T-helper 22 cell (primary cell): ENCODE measurements around the gene ZC3H18.

ENCODE experiments used
- DNase-seq: peaks from one replicate; pipeline ENCODE4 v3.0.0-alpha.2; 2020; ENCODE audit warnings: low read depth

The ZC3H18 gene

DNA sequence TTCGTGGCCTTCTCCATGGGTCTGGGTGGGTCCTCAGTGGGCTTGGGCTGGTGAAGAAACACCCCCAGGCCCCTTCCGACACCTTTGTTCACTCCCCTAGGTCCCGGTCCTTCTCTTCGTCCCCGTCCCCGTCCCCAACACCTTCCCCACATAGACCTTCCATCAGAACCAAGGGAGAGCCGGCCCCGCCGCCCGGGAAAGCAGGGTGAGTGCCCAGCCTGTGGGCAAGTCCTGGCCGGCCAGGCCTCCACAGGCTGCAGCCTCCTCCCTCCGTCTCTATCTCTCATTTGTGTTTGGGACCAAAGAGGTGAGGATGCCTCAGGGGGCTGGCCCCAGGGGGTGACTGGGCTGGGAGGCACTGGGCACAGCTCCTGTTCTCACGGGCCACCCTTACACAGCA lies 53.7 kb downstream of the ZC3H18 start:
- DNase-seq, result no peak

DNA sequence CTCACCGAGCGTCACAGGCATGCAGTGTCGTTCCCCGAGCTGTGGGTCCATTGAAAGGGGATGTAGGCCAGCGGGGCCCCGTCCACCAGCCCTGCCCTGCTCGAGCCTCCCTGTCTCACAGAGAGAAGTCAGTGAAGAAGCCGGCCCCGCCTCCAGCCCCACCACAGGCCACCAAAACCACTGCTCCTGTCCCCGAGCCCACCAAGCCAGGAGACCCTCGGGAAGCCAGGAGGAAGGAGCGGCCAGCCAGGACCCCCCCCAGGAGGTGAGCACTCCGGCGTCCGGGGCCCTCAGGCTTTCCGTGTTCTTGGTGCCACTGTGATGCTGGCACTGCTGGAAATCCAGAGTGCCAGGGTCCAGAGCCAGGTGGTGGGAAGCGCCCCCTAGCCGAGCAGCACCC lies 54.3 kb downstream of the ZC3H18 start:
- no peak for DNase-seq

DNA sequence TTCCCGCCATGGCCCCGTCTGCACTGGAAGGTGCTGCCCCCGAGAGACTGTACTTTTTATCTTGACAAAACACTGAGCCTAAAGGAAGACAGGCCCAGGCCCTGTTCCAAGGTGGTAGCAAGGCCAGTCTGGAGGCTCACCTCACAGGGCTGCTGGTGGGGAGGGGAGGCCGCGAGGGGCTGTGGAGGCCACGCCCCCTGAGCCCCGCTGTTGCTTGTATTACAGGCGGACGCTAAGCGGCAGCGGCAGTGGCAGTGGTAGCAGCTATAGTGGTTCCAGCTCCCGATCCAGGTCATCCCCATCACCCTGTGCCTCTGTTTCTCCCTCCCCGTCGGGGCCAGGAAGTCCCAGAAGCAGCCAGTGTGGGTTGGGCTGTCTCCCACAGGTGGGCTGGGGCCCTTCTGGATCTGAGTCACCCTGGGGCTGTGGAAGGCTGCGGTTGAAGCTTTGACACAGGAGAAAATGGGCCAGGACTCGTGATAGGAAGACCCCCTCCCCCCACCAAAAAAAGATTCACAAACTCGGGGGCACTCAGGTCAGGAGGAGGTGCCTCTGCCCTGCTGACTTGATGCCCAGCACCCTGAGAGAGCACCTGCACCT lies 54.9 kb downstream of the ZC3H18 start:
- peak; percentile 20 for DNase-seq

DNA sequence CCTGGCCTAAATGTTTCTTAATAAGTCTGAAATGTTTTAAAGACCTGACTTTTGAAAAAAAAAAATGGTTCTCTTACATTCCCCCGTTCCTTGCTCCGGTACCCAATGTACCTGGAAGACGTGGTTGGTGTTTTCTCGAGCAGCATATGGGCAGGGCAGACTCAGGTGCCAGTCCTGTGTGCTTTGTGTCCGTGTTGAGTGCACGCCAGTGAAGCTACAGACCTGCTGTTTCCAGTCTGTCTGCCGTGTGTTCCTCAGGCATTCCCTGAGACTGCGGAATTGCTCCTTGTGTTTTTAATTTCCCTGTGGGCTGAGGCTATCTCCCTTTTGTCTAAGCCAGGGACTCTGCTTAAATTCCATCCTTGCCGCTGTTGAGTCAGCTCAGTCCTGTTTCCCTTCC lies 56.4 kb downstream of the ZC3H18 start:
- no peak for DNase-seq

DNA sequence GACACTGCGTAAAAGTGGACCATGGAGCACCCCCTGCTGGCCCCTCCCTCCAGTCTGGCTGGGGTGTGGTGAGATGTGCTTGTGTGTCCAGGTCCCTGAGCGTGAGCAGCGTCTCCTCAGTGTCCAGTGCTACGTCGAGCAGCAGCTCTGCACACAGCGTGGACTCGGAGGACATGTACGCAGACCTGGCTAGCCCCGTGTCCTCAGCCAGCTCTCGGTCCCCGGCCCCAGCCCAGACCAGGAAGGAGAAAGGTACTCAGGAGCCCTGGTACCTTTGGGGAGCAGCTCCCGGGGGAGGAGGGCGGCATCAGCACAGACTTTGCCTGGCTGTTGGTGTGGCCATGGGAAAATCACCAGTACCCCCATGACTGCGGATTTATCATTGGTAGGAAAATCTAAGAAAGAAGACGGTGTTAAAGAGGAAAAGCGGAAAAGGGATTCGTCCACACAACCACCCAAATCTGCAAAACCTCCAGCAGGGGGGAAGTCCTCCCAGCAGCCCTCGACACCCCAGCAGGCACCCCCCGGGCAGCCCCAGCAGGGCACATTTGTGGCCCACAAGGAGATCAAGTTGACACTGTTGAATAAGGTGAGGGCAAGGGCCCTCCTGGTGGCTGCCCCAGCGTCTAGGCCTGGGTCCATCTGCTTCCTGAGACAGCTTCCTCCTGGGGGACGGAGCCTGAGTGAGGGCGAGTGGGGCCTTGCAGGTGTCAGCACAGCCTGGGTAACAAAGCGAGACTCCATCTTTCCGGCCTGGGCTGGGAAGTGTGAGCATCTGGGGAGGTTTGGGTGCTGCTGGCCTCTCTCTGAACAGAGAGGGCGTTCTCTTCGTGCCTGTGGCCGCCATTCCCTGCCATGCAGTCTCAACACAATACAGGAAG lies 57.6 kb downstream of the ZC3H18 start:
- DNase-seq, result no peak

DNA sequence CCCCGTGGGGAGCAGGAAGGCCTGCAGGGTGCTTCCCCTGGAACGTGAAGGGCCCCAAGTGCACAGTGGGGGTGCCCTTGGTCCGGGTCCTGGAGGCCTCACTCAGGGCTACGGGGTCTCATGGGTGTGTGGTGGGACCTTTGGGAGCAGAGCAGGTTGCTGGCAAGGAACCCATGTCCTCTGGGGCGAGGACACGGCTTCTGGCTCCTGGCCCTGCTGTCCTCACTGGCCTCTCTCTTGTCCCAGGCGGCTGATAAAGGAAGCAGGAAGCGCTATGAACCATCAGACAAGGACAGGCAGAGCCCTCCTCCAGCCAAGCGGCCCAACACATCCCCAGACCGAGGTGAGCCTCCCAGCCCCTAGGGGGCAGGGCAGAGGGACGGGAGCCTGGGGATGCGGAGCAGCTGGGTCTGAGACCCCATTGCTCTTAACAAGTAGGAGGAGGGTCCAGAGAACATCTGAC lies 58.3 kb downstream of the ZC3H18 start:
- DNase-seq, result no peak

DNA sequence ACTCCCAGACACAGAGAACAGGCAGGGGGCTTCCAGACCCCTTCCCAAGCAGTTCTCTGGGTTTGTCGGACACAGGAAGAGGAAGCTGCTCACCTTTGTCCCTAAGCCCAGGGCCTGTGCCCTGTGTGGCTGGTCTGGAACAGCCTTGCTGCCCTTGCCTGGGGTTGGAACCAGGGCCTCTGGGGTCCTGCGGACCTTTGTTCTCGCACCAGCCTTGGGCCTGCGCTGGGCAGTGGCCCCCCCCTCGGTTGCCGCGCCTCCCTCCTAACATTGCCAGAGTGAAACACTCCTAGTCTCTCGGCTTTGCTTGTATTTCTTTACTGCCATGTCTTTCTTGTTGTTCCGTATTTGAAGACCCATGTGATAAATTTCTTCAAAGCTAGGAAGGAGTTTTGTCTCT lies 59.6 kb downstream of the ZC3H18 start:
- DNase-seq, result no peak

DNA sequence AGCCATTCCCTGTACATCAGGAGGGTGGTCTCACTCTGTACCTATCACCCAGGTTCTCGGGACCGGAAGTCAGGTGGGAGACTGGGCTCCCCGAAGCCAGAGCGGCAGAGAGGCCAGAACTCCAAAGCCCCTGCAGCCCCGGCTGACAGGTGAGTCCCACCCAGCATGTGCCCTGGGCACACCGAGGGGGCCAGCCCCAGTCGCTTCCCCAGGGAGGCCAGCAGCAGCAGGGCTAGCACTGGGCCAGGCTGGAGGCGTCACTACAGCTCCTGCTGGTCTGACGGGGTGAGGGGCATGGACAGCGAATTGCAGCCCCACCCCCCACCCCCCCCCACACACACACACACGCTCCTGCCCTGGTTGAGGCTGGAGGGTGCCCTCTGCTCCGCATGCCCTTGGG lies 60.2 kb downstream of the ZC3H18 start:
- no peak for DNase-seq

DNA sequence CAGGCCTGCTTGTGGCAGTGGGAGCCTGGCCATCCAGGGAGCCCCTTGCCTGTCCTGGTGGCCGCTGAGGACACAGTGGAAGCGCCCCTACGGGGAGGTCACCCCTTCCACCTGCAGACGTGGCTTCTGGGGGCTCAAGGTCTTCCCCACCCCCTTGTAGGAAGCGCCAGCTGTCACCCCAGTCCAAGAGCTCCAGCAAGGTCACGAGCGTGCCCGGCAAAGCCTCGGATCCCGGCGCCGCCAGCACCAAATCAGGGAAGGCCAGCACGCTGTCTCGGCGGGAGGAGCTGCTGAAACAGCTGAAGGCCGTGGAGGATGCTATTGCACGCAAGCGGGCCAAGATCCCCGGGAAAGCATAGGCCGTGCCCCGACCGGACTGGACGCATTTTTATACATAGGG lies 60.7 kb downstream of the ZC3H18 start:
- DNase-seq, result no peak

DNA sequence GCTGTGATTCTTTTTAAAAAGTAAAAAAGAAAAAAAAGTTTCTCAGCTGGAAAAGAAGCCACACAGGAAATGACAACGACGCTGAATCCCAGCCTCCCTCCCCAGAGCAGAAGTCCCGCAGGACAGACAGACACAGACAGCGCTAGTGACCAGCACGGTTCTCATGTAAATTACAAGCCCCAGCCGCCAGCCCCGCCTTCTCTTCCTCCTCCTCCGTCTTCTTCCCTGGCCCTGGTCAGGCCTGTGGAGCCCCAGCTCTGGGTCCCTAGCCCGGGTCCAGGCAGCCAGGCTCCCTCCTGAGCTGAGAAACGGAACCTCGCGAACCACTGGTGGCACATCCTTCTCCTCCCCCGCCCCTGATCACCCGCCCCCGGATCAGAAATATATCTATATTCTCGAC lies 61.2 kb downstream of the ZC3H18 start:
- no peak for DNase-seq

DNA sequence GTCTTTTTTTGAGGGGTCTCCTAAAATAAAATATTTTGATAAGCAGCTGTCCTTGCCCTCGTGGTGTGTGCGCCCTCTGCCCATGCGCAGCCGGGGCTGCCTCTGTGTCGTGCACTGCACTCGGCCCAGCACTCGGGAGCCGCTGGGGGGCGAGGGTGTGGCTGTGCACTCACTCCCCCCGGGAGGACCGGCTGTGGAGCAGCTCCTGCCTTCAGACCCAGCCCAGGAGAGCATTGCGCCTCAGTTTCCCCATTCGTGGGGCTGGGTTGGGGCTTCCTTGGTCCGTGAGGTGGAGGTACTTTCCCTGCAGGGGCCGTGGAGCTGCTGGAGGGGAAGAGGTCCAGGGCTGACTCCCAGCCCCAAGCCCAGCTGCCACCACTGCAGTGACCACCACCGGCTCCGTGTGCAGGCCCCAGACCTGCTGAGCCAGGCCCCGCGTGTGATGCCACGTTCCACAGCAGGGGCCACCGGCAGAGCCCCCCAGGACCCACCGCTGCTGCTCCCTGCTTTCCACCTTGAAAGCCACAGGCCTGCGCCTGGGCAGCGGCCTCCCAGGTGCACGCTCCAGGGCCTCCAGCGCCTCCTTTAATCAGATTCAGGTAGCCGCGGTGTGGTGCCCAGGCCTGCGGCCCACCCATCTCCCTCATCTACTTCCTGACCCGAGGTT lies 61.9 kb downstream of the ZC3H18 start:
- DNase-seq, result no peak

DNA sequence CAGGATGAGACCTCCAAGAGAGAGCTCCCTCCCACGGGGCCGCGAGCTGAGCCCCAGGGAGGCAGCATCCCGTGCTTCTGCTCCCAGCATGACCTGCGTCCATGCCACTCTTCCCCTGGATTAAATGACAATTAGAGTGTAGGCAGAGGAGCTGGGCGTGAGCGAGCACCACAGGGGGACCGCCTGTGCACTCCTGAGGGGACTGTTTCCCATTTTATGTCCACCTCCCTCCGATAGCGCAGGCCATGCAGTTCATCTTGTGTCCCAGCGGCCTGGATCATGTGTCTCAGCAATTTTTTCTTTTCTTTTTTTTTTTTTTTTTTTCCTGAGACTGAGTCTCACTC lies 62.4 kb downstream of the ZC3H18 start:
- no peak for DNase-seq

DNA sequence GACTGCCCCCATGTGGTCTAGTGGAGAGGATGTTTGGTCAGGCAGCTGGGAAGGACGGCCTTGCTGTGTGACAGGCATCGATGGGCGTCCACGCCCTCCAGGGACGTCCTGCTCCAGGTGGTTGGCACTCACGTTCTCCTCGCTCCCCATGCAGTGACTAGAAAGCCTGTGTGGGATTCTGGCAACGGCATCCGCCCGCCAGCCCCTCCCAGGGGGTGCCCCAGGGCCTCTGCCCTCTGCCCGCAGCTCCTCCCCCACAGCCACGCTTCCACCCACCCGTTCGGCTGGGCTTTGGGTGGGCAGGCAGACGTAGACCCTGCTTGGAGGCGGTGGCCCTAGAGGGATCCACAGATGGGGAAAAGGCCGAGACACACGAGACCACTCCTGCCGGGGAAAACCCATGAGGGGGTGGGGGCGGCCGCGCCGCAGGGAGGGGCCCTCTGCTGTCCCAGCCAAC lies 63.5 kb downstream of the ZC3H18 start:
- peak; percentile 57 for DNase-seq

DNA sequence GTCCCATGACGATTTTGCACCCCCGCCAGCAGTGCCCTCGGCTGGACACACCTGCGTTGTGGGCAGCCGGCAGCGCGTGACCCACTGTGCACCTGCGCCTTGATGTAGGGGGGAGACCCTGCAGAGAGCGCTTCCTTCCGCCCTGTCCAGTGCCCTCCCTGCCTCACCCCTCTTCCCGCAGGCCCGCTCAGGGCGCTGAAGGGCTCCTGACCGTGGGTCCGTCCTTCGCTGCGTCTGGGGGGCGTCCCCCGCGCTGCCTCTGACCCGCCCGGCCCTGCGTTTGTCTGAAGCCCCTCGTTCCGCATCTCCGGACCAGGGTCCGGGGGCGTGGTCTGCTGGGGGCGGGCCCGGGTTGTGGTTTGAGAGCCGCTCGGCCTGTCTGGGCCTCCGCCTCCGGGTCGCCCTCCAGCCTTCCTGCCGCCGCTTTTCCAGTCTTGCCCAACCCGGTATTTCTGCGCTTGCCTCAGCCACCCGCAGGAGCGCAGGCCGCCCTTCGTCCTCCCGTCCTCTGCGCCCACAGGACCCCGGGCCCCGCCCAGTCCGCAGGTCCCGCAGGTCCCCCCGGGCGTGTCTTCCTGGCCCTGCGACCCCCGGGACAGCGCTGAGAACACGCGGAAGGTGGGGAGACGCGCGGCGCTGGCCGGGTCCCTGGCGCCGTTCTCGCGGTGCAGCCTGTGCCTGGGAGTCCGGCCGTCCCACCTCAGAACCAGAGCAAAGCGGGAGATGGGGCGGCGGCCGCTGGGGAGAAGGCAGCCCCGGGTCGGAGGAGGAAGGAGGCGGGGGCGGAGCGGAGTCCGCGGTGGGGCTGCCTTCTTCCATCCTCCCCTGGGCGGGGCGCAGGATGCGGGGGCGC lies 64.2 kb downstream of the ZC3H18 start:
- DNase-seq, result peak; percentile 20

DNA sequence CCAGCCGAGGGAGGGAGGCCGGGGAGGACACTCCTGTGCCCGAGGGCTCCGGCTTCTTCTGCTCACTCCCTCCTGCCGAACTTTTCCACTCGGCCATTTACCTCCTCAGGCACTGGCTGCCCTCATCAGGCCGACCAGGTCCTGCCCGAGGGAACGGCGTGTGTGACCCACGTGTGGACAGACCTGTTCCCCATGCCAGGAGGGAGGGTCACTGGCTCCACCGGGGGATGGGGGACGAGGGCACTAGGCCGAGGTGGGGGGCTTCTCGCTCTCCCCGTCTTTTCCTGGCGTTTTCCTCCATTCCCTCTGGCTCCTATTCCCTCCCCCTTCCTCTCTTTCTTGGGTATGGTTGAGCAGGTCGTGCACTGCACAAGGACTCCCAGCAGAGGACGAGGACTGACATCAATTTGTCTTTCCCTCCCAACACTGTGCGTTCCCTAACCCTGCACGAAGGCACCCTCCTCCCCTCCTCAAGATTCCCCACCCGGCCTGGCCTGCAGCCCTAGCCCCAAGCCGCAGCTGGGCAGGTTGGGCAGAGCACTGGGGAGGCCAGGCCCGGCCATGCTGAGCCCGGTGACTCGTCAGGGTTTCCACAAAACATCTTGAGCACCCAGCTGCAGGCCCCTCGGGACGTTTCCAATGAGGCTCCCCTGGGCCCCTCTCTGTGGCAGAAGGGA lies 64.9 kb downstream of the ZC3H18 start:
- no peak for DNase-seq

DNA sequence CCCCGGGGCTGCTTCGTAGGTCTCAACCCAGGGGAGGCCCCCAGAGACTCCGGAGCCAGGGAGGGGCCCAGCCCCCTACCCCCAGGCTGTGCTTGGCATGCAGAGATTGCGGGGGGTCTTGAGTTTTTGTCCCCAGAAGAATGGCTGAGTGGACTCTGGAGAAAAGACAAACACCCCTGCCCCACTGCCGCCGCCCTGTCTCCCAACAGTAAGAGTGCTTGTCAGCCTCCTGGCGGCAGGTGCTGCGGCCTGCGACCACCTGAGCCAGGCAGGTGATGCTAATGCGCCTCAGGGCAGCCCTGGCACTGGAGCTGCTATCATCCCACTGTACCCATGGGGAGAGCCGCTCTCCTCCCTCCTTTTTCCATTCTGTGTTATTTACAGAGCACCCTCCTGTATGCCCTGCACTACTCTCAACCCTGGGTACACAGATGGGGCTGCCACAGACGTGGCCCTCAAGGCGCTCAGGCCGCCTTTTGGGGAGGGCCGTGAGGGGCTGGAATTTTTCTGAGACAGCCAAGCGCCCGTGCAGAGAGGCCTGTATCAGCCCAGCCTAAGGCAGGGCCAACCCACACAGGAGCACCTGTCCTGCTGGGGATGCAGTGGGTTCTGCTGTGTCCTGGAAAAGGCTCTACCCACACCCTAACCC lies 65.6 kb downstream of the ZC3H18 start:
- DNase-seq, result no peak

DNA sequence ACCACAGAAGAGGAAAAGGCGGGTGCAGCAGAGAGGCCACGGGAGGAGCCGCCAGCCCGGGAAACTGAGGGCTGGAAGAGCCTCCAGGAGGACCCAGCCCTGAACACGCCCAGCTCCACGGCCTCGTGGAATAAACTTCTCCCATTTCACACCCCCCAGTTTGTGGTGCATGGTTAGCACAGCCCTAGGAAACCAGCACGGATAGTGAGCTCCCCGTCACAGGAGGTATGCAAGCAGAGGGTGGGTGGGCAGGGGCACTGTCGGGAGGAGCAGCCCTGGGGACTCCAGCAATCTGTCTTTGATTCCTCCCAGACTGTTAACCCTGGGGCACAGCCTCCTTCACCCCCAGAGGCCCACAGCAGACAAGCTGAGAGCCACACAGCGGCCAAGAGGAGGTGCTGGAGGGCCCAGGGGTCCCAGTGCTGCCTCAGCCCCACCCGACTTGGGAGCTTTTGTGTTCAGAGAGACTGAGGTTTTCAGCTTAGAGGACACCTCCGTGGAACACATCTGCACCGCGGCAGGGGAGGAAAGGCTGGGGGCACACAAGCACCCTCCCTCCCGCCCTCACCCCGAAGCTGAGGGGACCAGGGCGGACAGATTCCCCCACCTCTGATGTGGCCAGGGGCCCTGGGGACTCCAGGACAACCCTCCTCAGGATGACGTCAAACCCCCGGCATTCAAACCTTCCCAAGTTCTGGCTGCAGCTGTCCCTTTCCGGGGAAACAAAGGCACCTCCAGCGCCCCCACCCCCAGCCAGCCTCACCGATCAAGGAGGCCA lies 66.5 kb downstream of the ZC3H18 start:
- DNase-seq, result no peak

DNA sequence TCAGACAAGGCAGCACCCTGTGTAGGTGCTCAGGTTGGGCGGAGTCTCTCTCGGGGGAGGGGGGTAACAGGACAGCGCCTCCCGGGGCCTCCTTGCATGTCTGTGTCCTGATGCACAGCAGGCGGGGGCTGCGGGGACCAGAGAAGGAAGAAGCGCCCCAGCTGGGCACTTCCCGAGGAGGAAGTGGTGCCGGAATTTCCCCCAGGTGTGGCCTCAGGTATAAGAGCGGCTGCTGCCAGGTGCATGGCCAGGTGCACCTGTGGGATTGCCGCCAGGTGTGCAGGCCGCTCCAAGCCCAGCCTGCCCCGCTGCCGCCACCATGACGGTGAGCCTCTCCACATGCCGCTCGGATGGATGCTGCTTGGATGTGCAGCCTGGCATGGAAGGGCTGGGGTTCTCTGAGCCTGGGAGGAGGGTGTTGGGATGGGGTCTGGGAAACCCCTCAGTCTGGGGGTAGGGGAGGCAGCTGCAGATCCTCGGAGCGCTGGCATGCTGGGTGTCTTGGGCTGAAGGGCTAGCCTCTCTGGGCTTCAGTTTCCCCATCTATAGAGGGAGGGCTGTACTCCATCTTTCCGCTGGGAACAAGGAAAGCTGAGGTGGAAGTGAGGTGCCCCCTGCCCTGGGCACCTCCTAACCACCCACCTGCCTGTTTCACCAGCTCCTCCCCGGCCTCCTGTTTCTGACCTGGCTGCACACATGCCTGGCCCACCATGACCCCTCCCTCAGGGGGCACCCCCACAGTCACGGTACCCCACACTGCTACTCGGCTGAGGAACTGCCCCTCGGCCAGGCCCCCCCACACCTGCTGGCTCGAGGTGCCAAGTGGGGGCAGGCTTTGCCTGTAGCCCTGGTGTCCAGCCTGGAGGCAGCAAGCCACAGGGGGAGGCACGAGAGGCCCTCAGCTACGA lies 68.4 kb downstream of the ZC3H18 start, which contains the start of gene IL17C:
Gene IL17C (plus strand): TSS at position 250 of the 908 bp plus-strand sequence. CDS start 70 bp downstream, at position 320.
- DNase-seq, result peak; percentile 14
